ENCODE data around the gene ATP6V0E1.

DNA sequence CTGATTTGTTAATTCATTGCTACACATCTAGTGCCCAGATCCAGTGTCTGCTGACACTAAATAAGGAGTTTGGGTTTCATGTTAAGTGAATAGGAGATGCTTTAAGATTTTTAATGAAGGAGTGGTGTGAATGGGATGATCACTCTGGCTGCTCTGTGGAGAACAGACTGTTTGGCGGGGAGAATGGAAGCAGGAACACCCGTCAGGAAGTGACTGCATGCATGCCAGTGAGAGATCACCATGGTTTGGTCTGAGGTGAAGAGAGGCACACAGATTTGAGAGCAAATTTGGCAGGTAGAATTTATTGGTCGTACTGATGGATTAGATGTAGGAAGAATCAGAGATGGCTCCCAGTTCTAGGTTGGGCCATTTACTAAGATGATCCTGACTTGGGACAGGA lies 19.8 kb downstream of the ATP6V0E1 start:
- TF ChIP-seq POLR2AphosphoS5 (IDR thresholded peaks at IDR 0.05) (no peak), POLR2A (IDR thresholded peaks at IDR 0.05) (no peak)
- TF ChIP-seq, protein P1, sequence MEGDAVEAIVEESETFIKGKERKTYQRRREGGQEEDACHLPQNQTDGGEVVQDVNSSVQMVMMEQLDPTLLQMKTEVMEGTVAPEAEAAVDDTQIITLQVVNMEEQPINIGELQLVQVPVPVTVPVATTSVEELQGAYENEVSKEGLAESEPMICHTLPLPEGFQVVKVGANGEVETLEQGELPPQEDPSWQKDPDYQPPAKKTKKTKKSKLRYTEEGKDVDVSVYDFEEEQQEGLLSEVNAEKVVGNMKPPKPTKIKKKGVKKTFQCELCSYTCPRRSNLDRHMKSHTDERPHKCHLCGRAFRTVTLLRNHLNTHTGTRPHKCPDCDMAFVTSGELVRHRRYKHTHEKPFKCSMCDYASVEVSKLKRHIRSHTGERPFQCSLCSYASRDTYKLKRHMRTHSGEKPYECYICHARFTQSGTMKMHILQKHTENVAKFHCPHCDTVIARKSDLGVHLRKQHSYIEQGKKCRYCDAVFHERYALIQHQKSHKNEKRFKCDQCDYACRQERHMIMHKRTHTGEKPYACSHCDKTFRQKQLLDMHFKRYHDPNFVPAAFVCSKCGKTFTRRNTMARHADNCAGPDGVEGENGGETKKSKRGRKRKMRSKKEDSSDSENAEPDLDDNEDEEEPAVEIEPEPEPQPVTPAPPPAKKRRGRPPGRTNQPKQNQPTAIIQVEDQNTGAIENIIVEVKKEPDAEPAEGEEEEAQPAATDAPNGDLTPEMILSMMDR (IDR thresholded peaks at IDR 0.05), result no peak

Data from prostate gland (tissue), 2 donors.